ENCODE measurements around the gene NEURL4. TPM values are rescaled to one million over a fixed set of nuclear protein-coding genes. Genes with fewer than 3 reads are reported as not detected.

NEURL4 gene
- polyA plus RNA-seq, 1 of the 3 experiments (the other 2 are of a cell fraction) = 22.1 TPM

DNA sequence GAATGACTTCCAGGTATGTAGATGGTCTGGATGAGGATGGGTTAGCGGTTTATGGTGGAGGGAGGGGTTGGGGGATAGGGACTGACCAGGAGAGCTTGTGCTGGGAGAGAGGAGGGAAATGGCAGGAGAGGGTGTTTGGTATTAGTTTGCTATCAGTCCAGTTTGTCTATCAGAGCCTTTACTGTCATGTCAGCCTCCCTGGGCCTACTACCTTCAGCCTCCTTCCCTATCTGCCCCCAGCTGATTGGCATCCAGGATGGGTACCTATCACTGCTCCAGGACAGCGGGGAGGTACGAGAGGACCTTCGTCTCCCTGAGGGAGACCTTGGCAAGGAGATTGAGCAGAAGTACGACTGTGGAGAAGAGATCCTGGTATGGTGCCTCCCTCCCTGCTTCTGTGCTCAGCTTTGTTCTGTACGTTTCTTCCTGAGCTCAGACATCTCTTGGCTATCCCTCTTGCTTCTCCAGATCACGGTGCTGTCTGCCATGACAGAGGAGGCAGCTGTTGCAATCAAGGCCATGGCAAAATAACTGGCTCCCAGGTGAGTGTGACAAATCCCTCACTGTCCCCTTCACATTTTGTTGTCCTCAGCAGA is 17.9 kb downstream of the NEURL4 start:
- no peaks in the 10 kb centered on the region for H3K27me3 ChIP-seq (ENCODE audit: insufficient read depth)
- TF ChIP-seq CHD2 (IDR thresholded peaks at IDR 0.05; ENCODE audit: low read length, partially characterized antibody) (no peak), RCOR1 (IDR thresholded peaks at IDR 0.05; ENCODE audit: low read length) (no peak), FOXJ3 (CRISPR knock-in tag; IDR thresholded peaks at IDR 0.05) (no peak), RXRA (IDR thresholded peaks at IDR 0.05; ENCODE audit: borderline replicate concordance, low read depth) (no peak), YY1 (IDR thresholded peaks at IDR 0.05; ENCODE audit: low read depth) (no peak), GATA2 (CRISPR knock-in tag; IDR thresholded peaks at IDR 0.05) (no peak), NRF1 (IDR thresholded peaks at IDR 0.05; ENCODE audit: low read depth, low read length) (no peak), SMC3 (IDR thresholded peaks at IDR 0.05; ENCODE audit: low read depth, low read length) (no peak), ELF1 (IDR thresholded peaks at IDR 0.05) (no peak), GABPA (IDR thresholded peaks at IDR 0.05; ENCODE audit: low read depth) (no peak)
- TF ChIP-seq, protein P1, sequence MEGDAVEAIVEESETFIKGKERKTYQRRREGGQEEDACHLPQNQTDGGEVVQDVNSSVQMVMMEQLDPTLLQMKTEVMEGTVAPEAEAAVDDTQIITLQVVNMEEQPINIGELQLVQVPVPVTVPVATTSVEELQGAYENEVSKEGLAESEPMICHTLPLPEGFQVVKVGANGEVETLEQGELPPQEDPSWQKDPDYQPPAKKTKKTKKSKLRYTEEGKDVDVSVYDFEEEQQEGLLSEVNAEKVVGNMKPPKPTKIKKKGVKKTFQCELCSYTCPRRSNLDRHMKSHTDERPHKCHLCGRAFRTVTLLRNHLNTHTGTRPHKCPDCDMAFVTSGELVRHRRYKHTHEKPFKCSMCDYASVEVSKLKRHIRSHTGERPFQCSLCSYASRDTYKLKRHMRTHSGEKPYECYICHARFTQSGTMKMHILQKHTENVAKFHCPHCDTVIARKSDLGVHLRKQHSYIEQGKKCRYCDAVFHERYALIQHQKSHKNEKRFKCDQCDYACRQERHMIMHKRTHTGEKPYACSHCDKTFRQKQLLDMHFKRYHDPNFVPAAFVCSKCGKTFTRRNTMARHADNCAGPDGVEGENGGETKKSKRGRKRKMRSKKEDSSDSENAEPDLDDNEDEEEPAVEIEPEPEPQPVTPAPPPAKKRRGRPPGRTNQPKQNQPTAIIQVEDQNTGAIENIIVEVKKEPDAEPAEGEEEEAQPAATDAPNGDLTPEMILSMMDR (IDR thresholded peaks at IDR 0.05) = no peak
- TF ChIP-seq, protein P2, sequence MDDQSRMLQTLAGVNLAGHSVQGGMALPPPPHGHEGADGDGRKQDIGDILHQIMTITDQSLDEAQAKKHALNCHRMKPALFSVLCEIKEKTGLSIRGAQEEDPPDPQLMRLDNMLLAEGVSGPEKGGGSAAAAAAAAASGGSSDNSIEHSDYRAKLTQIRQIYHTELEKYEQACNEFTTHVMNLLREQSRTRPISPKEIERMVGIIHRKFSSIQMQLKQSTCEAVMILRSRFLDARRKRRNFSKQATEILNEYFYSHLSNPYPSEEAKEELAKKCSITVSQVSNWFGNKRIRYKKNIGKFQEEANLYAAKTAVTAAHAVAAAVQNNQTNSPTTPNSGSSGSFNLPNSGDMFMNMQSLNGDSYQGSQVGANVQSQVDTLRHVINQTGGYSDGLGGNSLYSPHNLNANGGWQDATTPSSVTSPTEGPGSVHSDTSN (IDR thresholded peaks at IDR 0.05) = no peak
- TF ChIP-seq, protein P3, sequence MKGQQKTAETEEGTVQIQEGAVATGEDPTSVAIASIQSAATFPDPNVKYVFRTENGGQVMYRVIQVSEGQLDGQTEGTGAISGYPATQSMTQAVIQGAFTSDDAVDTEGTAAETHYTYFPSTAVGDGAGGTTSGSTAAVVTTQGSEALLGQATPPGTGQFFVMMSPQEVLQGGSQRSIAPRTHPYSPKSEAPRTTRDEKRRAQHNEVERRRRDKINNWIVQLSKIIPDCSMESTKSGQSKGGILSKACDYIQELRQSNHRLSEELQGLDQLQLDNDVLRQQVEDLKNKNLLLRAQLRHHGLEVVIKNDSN (IDR thresholded peaks at IDR 0.05; ENCODE audit: borderline replicate concordance, low read depth) = no peak
- TF ChIP-seq, protein P4, sequence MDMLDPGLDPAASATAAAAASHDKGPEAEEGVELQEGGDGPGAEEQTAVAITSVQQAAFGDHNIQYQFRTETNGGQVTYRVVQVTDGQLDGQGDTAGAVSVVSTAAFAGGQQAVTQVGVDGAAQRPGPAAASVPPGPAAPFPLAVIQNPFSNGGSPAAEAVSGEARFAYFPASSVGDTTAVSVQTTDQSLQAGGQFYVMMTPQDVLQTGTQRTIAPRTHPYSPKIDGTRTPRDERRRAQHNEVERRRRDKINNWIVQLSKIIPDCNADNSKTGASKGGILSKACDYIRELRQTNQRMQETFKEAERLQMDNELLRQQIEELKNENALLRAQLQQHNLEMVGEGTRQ (IDR thresholded peaks at IDR 0.05; ENCODE audit: borderline replicate concordance, low read depth, low read length) = no peak
- peaks cover 42 to 53% of the 10 kb centered on the region in 2 experiments for H3K36me3 ChIP-seq (replicated peaks in 1 of 2; ENCODE audit: control insufficient read depth in 1 of 2, insufficient read depth in 2 of 2, low read length in 1 of 2)
- H3K4me2 ChIP-seq = 0 out of 2 replicates have a peak overlapping the region, but pooled peaks have one; percentile 90
- no peak for DNase-seq
- no peak overlapping the region for H2AFZ ChIP-seq (ENCODE audit: low read depth)
- H3K4me3 ChIP-seq (ENCODE audit: low read depth in 2 of 2, low read length in 1 of 2) = no peak overlapping the region
- CTCF ChIA-PET = interaction anchor here (1.4 to 1.7 kb wide), 3 partner anchors 14 to 265 kb away, joined by 3 to 8 read pairs (median 4); no protein-coding TSS in a partner anchor
- H4K20me1 ChIP-seq (ENCODE audit: insufficient read depth) = peaks cover 62% of the 10 kb centered on the region
- peaks cover 70% of the 10 kb centered on the region for H3K79me2 ChIP-seq (ENCODE audit: insufficient read depth)
- H3K4me1 ChIP-seq (ENCODE audit: control insufficient read depth in 1 of 2, insufficient read depth in 2 of 2, low read depth in 1 of 2, low read length in 1 of 2) = peaks cover 23 to 49% of the 10 kb centered on the region in 2 experiments
- no peak overlapping the region for H3K9ac ChIP-seq
- H3F3A ChIP-seq (replicated peaks; ENCODE audit: insufficient read depth) = peaks cover 71% of the 10 kb centered on the region
- no peak overlapping the region; a peak in 1 of 4 replicates for H3K27ac ChIP-seq (ENCODE audit: low read depth in 2 of 2, low read length in 1 of 2)
- H3K9me2 ChIP-seq = no peaks in the 10 kb centered on the region
- WGBS (ENCODE audit: low lambda C conversion rate) = 85% methylated on average over 7 of the region's 7 CpGs
- POLR2A ChIA-PET = interaction anchor here (0.9 kb wide), 1 partner anchor 90 kb away, joined by 3 read pairs; no protein-coding TSS in a partner anchor
- no peaks in the 10 kb centered on the region for H3K9me3 ChIP-seq

Data from SK-N-SH (cell line).